Measurements from ENCODE around the gene CYP2B6.
"Not testable (repeated sequence)": the region's sequence is repeated elsewhere in the genome, so short reads cannot be mapped to it uniquely, and the experiment has no call there.

Gene CYP2B6

GRCh38 chr19:40990972-40991381 lies at the start of gene CYP2B6:
Gene CYP2B6 (plus strand): TSS chr19:40991282. CDS start chr19:40991306, 24 bp downstream.
- DNase-seq (ENCODE audit: low spot score): peak; percentile 84

- no peak for DNase-seq (ENCODE audit: low spot score)
Measured at GRCh38 chr19:40941481-40942219, 49.4 kb upstream of the CYP2B6 start.

DNA sequence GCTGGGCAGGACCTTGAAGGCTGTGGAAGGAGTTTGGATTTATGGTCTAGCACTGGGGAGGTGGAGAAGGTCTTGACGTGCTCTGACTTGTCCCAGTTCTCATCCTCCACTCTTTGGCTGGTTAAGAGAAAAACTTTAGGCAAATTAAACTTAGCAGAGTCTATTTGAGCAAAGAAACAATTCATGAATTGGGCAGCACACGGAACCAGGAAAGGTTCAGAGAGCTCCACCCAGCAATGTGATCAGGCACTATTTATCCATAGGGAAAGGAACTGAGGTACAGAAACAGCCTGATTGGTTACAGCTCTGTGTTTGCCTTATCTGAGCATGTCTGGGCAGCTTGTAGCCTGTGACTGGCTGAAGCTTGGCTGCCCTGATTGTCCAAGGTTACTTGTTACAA lies 45.4 kb upstream of the CYP2B6 start:
- DNase-seq (ENCODE audit: low spot score): no peak

GRCh38 chr19:40947114-40947513 lies 44.0 kb upstream of the CYP2B6 start:
- no peak for DNase-seq (ENCODE audit: low spot score)

DNA sequence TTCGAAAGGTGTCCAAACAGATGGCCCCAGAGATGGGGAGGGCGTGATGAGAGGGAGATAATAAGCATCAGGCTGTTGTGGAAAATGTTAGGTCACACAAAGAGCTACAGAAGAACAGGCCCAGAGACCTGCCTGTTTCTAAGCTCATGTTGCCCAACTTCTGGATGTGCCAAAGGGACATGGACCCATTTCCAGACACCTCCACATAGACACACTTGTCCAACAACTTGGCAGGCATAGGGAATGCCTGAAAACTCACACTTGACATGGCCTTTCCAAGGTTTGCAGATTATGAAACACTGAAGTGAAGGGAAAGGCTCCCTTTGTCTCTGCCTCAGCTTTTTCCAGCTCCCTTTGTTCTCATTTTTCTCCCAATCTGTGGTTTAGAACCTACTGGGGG lies 43.5 kb upstream of the CYP2B6 start:
- DNase-seq (ENCODE audit: low spot score): no peak

DNA sequence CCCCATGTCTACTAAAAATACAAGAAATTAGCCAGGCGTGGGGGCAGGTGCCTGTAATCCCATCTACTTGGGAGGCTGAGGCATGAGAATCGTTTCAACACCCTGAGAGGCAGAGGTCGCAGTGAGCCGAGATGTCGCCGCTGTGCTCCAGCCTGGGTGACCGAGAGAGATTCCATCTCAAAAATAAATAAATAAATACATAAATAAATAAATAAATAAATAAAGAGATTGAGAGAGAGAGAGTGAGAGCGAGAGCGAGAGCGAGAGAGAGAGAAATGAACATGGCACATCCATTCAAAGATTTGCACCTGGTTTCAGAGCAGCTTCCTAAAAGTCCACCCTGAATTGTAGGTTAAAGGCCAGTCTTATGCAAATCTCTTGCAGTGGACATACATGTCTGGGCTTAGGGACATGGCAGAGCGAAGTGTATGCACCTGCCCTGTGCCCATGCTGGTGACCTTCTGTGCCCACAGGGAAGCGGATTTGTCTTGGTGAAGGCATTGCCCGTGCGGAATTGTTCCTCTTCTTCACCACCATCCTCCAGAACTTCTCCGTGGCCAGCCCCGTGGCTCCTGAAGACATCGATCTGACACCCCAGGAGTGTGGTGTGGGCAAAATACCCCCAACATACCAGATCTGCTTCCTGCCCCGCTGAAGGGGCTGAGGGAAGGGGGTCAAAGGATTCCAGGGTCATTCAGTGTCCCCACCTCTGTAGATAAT lies 42.3 kb upstream of the CYP2B6 start:
- DNase-seq (ENCODE audit: low spot score): no peak

GRCh38 chr19:40954573-40954972 lies 36.5 kb upstream of the CYP2B6 start:
- DNase-seq (ENCODE audit: low spot score): no peak

GRCh38 chr19:40959338-40959737 lies 31.7 kb upstream of the CYP2B6 start:
- no peak for DNase-seq (ENCODE audit: low spot score)

DNA sequence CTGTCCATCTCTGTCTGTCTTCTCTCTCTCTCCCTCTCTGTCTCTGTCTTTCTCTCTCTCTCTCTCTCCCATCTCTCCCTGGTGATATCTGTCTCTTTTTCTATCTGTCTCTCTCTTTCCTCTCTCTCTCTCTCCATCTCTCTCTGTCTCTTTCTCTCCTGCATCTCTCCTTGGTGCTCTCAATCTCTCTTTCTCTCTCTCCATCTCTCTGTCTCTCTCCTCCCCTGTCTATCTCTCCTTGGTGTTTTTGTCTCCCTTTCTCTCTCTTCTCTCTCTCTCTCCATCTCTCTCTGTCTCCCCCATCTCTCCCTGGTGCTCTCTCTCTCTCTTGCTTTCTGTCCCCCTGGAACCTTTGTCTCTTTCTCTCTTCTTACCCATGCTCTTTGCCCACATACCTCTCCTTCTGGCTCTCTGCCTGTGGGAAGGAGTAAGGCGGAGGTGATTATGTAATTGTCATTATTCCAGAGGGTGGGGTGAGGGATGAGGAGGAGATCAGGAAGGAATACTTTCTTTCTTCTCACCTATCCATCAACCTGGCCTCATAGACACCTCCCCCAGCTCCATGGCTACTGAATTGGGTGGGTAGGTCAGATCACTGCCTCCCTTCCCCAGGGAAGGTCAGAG lies 30.9 kb upstream of the CYP2B6 start:
- no peak for DNase-seq (ENCODE audit: low spot score)

- no peak for DNase-seq (ENCODE audit: low spot score)
Measured at GRCh38 chr19:40960780-40961179, 30.3 kb upstream of the CYP2B6 start.

- peak; percentile 40 for DNase-seq (ENCODE audit: low spot score)
Measured at GRCh38 chr19:40962460-40962961, 28.6 kb upstream of the CYP2B6 start.

GRCh38 chr19:40964361-40964760 lies 26.7 kb upstream of the CYP2B6 start:
- DNase-seq (ENCODE audit: low spot score): not testable (repeated sequence)

- DNase-seq (ENCODE audit: low spot score): not testable (repeated sequence)
Measured at GRCh38 chr19:40965351-40965750, 25.7 kb upstream of the CYP2B6 start.

GRCh38 chr19:40966591-40966990 lies 24.5 kb upstream of the CYP2B6 start:
- DNase-seq (ENCODE audit: low spot score): not testable (repeated sequence)

DNA sequence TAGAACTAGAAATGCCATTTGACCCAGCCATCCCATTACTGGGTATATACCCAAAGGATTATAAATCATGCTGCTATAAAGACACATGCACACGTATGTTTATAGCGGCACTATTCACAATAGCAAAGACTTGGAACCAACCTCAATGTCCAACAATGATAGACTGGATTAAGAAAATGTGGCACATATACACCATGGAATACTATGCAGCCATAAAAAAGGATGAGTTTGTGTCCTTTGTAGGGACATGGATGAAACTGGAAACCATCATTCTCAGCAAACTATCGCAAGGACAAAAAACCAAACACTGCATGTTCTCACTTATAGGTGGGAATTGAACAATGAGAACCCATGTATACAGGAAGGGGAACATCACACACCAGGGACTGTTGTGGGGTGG lies 23.0 kb upstream of the CYP2B6 start:
- not testable (repeated sequence) for DNase-seq (ENCODE audit: low spot score)

GRCh38 chr19:40969721-40970120 lies 21.4 kb upstream of the CYP2B6 start:
- DNase-seq (ENCODE audit: low spot score): not testable (repeated sequence)

GRCh38 chr19:40970396-40971345 lies 20.4 kb upstream of the CYP2B6 start:
- peak; percentile 47 for DNase-seq (ENCODE audit: low spot score)

- peak; percentile 70 for DNase-seq (ENCODE audit: low spot score)
Measured at GRCh38 chr19:40974633-40975037, 16.4 kb upstream of the CYP2B6 start.

DNA sequence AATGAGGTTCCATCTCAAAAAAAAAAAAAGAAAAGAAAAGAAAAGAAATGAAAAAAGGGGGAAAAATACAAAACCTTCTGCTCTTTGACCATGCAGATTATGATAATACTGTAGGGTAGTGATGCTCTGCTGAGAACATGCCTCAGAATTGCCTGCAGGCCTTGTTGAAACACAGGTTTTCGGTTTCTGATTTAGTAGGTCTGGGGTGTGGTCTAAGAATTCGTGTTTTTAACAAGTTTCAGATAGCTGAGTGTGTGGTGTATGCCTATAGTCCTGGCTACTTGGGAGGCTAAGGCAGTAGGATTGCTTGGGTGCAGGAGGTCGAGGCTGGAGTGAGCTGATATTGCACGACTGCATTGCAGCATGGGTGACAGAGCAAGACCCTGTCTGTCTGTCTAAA lies 14.9 kb upstream of the CYP2B6 start:
- DNase-seq (ENCODE audit: low spot score): no peak

- no peak for DNase-seq (ENCODE audit: low spot score)
Measured at GRCh38 chr19:40976724-40977123, 14.4 kb upstream of the CYP2B6 start.

DNA sequence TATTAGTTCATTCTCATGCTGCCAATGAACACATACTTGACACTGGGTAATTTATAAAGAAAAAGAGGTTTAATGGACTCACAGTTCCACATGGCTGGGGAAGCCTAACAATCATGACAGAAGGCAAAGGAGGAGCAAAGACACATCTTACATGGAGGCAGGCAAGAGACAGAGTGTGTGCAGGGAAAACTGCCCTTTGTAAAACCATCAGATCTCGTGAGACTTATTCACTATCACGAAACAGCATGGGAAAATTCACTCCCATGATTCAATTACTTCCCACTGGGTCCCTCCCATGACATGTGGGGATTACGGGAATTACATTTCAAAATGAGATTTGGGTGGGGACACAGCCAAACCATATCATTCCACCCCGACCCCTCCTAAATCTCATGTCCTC lies 11.3 kb upstream of the CYP2B6 start:
- not testable (repeated sequence) for DNase-seq (ENCODE audit: low spot score)
